NK-92 (cell line): ENCODE results near the gene GJA1.

Source experiments
- DNase-seq: peaks from one replicate; lab custom pipeline; 2025; ENCODE audit not compliant: unreplicated experiment; lab: John Stamatoyannopoulos, UW

Gene GJA1

GRCh38 chr6:121482751-121483150, 47.3 kb downstream of the GJA1 start:
- no peak for DNase-seq

GRCh38 chr6:121485359-121485811, 49.9 kb downstream of the GJA1 start:
- no peak for DNase-seq

DNA sequence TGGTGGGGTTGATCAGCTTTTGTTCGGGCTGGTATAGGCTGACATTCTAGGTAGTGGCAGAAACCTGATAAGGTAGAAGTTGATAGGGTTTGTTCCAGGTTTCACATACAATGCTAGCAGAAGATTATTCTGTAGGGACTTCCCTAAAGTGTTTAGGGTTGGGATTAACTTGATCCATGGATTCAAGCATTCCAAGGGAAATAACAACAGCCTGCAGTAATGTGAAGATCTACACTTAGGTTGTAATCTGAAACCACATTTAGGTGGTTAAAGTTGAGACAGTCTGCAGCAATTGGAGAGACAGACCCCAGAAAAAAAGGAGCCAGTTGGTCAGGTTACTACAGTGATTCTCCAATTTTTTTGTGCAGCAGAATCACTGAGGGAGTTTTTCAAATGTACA, 56.1 kb downstream of the GJA1 start:
- no peak for DNase-seq

DNA sequence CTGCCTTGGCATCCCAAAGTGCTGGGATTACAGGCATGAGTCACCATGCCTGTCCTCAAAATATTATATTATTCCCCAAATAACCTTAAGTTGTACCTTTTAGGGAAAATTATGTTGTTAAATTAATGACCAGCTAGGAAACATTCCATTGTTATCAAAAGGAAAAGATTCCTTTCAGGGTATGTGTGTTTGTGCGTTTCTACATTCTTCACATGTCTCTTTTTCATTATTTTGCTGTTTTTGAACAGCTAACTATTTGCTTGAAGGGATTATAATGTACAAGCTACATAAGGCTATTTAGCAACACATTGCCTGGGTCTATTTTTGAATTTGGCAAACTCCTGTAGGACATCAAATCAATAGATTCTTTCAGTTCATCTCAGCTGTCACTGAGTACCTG, 57.1 kb downstream of the GJA1 start:
- DNase-seq = no peak

DNA sequence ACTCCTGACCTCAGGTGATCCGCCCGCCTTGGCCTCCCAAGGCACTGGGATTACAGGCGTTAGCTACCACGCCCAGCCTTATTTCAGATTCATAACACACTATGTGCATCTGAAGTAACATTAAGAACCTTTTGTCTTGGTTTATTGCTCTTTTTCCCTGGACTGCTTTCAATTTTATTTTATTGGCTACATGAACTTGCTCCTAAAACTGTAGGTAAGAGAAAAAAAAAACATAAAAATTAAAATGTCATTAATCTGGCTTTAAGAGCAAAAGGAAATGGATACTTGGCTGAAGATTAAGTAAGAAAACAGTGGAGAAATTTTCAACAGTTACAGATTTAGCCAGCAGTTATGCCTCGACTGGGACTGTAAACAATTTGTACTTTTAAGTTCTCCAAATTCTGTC, 62.5 kb downstream of the GJA1 start:
- no peak for DNase-seq

DNA sequence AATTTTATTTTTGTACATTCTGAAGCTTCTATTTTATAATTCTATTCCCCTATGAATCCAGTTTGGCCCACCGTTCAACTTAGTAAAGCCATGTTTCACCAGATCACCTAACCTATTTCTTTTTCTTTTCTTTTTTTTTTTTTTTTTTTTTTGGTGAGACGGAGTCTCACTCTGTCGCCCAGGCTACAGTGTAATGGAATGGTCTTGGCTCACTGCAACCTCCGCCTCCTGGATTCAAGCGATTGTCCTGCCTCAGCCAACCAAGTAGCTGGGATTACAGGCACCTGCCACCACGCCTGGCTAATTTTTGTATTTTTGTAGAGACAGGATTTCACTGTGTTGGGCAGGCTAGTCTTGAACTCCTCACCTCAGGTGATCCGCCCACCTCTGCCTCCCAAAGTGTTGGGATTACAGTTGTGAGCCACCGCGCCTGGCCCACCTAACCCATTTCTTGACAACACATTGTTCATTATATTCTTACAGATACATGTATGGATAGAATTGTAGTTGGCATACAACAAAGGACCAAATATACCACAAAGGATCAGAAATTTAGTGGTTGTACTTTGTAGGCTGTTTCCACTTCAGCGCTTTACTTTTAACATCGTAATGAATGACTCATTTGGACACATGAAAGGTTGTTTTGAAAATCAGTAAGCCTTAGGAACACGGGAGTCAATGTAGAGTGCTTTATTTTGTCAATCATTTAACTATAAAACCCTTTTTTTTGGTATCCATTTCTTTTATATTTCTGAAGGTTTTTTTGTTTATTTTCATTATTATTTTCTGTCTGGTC, 63.2 kb downstream of the GJA1 start:
- DNase-seq = no peak
